ENCODE measurements around the gene TBXAS1.

The TBXAS1 gene

DNA sequence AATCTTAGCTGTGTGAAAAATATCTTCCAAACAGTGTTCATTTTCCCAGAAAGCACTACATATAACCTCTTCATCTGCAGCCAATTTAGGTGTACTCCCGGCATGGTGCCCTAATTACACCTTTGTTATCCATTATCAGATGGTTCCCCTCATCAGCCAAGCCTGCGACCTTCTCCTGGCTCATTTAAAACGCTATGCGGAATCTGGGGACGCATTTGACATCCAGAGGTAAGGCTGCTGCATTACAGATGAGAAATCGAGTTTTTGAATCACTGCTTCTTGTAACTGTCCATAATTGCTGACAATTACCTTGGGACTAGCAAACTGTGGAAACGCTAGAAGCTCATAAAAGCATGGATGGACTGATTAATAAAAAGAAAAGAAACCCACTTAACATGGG, 124.2 kb downstream of the TBXAS1 start:
- DNase-seq, result no peak

DNA sequence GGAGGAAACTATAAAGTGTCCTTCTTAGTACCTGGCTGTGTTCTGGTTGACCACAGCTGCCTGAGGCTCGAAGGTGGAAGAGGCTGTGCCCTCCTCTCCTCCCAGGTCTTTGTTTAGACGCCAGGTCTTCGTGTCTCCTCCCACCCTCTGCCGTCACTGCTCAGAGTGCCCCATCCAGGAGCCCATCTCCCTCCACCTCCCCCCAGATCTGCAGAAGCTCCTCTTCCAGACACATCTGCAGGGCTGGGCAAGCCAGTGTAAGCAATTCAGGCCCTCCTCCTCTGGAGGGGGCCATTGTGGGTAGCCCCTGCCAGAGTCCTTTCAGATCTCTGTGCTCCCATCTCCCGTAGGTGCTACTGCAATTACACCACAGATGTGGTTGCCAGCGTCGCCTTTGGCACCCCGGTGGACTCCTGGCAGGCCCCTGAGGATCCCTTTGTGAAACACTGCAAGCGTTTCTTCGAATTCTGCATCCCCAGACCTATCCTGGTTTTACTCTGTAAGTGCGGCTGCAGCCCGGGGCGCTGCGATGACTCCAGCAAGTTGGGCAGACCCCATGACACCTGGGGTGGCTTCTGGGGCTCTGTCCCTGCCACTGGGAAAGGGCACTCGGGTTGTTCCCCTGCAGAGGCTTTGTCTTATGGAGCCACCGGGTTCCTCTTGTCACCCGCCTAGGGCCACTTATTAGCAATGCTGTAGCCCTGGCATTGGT, 126.2 kb downstream of the TBXAS1 start:
- no peak for DNase-seq

DNA sequence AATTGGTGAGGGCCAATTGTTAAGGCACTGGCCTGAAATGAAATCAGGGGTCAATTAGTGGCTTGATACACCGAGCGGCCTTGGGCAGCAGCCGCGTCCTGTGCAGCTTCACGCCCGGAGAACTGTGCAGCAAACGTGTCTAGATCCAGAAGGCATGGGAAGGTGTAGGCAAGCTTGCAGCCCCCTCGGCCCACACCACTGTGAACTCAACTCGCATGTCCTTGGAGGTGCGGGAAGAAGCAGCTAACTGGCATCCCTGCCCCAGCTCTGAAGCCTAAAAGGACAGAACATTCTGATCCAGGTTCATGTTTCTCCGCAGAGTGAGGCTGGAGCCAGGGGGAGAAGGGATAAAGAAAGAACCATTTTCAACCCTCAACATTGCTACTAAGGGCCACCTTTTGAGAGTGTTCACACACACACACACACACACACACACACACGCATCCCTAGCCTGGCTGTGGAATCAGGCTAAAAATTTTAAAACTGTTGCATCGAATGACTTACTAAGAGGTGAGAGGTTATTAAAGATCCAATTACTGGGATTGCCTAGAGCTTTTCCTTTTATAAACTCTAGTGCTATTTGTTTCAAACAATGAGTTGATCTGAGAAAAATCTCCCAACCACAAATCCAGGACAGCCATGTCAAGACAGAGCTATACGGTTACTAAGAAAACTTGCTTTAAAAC, 129.7 kb downstream of the TBXAS1 start:
- no peak for DNase-seq

DNA sequence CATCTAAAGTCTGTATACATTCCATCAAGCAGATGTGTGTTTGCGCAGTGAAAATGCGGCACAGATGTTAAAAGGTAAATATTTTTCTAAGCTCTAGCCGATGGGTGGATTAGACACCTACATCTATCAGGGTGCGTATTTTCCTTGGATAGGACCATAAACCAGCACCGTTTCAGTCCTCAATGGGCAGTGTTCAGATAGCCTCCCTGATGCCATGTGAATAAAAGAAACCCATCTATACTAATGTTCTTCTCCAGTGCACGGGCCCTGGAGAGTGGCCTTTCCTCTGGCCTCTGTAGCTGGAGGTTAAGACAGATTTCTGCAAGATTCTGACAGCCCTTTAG, 130.2 kb downstream of the TBXAS1 start:
- DNase-seq, result no peak

DNA sequence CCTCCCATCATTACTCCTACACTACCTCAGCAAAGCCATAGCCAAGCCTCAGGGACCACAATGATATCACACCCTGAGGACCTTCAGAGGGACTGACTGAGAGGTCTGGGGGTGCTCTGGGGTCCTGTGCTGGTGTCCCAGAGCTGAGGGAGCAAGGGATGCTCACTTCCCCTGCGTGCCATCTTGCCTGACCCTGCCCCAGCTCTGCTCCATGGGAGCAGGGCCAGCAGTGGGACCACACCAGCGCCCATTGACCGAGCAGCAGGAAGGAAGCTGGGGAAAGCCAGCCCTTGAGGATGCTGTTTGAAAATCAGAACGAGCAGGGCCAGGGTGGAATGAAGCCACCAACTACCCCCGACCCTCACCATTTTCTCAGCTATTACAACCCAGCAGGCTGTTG, 130.7 kb downstream of the TBXAS1 start:
- DNase-seq, result no peak

DNA sequence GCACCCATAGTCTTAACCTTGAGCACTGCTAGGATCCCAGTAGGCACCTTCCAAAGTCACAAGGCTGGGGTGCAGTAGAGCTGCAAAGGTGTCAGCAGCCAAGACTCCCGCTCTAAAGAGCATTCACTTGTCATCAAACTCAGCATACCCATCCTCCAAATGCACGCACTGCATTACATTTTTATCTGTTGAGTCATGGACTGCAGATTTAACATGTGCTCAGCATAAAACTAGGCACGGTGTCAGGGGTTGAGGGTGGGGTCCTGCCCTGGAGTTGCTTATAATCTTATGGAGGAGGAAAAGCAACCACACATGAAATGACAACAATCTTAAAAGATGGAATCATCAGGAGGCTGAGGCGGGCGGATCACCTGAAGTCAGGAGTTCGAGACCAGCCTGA, 131.1 kb downstream of the TBXAS1 start:
- no peak for DNase-seq

DNA sequence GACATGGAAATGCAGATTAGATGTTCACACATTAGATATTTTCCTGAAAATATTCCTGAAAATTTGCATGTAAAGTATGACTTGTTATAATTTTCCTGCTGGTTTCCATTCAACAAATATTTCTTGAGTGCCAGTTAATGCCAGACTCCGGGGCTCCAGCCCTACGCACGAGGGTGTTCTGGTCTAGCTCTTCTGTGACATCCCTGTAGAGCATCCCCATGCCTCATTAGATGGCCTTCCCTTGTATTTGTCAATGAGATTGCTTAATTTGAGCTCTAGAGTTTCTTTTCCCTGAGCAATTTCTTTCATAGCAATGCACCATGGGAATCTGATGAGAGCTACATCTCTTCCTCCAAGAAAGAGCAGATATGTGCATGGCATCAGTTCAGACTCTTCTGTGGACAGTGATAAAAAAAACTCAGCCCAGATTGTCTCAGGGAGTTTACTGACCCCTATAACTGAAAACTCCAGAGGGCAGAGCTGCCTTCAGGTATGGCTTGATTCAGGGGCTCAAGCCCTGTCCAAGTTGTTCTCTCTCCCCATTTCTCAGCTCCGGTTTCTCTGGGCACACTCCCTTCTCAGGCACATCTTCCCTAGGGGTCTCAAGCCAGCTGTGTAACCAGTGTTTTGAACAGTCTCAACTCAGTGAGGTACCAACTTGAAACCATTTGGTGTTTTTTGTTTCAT, 137.0 kb downstream of the TBXAS1 start:
- DNase-seq, result no peak

DNA sequence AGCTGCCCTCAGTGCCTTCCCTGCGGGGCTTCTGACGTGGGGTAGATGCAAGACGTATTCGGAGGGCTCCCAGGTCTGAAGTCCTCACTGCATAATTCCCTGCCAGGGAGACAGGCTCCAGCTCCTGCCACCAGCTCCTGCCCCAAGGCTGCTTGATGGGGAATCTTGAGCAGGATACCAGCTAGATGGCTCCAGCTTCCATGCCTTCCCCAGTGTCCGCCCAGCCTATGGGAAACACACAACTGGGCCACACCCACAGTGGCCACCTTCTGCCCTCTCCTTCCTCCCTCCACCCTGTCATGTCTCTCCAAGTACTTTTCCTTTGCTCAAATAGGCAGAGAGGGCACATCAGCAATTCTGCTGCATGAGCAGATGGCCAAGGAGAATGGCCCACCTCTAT, 137.9 kb downstream of the TBXAS1 start:
- no peak for DNase-seq

DNA sequence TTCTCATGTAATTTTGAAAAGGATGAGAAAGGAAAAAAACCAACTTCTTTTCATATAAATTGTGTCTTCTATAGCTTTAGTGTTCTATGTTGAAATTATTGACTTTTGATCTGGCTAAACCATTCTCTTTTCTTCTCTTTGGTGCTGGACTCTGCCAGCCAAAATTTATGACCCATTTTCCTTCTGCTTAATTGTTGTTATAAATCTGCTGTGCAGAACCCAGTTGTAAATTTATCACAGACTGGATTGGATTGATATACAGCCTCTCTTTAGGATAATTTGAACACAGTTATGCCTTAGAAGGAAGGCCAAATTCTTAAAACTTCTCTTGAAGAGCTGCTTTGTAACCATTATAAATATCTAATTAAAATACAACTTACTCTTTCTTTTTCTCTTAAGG, 139.9 kb downstream of the TBXAS1 start:
- no peak for DNase-seq

DNA sequence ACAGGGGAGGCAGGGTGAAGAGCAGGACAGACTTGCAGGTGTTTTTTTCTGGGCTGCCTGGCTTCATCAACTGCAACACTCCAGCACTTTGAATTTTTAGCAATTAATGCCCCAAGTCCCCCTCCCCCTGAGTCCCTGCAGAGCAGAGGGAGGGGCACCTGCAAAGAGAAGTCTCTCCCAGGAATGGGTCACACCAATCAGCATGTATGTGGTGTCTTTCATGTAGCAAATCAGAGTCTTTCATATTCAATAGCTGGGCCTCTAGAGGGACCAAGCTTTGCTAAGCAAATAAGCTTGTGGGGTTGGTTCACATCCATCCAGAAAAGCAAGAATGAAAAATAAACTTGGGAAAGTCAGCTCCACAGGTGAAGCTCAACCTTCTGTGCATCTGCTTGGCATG, 143.0 kb downstream of the TBXAS1 start:
- DNase-seq, result no peak

DNA sequence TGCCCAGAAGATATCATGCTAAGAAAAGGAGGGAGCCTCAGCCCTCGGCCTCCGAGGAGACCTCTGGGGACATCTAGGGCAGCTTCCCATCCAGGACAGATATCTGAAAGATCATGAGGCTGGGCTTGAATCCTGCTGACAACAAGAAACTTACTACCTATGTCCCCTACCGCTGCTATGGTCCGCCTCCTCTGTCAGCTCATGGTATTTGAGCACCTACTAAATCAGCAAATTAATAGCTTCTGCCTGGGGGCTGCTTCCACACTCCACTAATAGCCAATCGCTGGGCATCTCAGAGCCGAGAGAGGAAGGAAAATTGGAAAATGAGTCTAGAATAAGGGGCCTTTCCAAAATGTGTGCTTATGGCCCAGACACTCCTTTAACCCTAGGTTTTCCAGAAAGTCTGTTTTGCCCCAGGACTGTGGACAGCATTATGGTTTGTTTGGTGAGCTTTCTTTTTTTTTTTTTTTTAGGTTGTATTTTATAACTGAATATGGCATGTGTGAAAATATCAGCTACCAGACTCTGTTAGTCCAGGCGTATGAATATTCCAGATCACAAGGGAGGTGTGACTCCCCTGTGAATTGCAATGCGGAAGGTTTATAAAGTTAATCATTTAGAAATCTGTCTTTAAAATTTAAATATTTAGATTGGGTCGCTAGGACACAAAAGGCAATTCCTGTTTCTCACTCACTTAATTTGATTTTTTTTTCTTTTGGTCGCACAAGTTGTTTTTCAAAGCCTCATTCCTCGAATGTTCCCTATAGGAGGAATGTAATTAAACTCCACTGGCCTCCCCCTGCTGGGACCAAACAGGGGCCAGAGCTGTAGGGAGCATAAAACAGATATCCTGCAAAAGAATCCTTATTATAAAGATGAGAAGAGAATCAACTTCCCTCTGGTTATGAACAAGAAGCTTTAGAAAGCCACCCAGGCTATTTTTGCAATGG, 144.3 kb downstream of the TBXAS1 start:
- DNase-seq, result no peak

DNA sequence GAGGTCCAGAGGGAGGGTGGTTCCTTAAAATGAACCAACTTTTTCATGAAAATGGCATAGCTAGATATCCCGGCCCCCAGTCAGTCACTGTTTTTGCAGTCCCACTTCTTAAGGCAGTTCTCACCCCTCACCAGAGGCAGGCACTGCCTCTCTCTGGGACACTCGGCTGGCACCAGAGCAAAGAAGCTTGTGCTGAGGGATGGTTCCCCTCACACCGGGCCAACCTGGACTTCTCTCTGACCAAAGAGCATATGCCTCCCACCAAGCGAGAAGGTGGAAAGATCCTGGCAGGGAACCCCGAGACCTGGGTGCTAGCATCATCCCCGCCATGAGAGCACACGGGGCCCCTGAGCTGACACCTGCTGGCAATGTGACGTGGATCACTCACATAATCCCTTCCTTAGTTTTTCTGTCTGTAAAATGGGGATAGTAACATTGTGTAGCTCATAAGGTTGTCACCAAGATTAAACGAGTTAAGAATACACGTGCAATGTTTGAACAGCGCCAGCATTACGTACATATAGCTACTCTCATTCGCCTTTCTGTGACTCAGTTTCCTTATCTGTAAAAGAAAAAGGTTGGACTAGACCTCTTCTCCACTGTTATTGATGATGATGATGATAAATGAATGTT, 145.2 kb downstream of the TBXAS1 start:
- DNase-seq, result no peak

DNA sequence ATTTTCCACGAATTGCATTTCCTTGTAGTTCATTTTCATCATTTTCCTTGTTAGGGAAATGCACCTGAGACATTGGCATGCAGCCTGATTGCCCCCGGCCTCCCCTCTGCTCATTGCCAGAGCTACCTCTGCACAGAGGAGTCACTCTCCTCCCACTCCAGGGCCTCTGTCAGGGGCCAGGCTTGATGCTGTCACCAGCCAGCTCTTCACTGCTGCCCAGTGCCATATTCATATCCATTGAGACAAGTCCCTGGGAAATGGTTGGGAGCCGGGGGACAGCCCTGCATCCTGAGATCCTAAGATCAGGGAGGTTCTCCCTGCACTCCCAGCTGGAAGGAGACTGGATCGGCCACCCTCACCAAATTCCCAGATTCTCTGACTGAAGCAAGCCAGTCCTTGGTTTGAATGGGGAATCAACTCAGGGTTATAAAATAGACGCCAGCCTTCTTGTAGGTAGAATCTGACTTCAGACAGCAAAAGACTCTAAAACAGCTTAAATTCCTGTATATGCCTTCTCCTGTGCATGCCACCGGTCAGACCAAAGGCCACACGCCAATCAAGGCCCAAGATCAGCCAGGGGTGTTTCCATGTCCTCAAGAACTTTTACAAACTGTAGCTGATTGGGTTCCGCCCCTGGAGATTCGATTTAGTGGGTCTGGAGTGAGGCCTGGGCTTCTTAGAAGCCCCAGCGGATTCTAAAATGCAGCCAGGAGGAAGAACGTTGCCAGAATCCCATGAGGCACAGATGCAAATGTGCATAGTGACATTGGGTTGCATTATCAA, 147.2 kb downstream of the TBXAS1 start:
- DNase-seq, result no peak

DNA sequence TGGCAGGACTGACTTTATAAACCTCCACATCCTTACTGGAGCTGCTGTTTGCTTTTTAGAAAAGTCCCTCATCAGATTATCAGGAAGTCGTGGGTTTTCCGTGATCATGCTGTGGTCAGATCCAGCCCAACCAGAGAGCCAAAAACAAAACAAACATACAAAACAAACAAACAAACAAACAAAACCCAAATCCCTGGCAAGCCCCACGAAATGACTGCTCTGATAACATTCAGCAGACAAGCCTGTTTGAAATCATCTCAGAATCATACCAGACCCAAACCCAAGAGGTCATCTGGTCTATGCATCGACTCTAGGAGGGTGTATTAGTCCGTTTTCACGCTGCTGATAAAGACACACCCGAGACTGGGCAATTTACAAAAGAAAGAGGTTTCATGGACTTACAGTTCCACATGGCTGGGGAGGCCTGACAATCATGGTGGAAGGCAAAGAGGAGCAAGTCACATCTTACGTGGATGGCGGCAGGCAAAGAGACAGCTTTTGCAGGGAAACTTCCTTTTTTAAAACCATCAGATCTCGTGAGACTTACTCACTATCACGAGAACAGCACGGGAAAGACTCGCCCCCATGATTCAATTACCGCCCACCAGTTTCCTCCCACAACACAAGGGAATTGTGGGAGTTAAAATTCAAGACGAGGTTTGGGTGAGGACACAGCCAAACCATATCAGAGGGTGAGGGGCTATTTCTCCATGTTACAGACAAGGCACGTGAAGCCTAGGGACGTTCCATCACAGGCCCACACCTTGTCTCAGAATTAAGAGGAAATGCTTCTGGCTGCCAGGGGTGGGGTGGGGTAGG, 148.0 kb downstream of the TBXAS1 start:
- no peak for DNase-seq

DNA sequence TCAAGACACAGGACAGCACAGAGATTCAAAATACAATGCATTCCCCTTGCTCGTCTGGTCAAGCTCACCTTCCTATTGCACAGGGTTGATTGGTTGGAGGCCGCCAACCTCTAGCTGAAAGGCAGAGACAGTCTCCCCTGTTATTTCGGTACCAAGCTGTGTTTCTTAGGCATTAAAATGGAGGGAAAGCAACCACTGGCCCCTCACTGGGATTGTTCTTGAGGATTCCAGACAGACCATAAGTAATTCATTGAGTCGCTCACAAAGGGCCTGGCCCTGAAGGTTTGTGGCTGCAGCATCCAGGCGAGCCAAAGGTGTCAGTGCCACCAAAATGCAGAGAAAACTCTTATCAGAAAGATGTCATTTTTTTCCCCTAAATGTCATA, 152.4 kb downstream of the TBXAS1 start:
- no peak for DNase-seq

DNA sequence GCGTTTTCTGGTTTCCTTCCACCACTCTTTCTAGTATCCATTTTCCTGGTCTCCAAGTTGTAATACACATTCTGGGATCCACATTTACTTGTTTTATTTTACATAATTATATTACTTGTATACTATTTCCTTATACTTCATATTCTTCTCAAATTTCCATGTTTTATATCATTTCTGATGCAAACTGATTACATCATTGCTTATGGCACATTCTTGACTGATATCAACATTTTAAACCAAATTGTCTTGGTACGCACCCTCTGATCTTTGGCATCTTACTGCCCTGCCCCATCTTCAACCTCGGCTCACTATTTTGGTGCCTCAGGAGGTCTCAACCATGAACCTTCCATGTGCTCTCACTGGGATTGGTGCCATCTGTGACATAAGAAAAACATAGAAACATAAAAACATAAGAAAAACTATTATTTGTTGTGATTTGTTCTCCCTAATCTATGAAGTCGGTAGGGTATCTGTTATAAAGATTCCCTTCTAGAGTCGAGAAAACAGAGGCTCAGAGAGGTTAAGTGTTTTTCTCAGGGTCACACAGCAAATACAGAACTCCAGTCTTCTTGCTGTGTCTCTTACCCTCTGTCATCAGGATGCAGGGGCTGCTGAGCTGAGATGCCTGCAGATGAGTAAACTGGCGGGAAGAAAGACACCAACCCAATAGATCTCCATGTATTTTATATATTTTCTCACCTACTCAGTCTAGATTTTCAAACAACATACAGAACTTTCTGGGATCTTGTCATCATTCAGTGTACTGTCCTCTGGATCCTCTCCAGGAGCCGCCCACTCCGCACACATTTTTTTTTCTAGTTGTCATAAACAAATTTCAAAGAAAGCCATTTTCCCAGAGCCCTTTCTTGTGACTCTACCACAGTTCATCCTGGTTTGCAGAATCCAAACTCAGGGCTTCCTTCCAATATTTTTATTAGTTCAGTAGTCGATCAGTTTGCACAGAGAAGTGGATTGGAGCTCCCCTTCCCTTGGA, 154.2 kb downstream of the TBXAS1 start:
- no peak for DNase-seq

DNA sequence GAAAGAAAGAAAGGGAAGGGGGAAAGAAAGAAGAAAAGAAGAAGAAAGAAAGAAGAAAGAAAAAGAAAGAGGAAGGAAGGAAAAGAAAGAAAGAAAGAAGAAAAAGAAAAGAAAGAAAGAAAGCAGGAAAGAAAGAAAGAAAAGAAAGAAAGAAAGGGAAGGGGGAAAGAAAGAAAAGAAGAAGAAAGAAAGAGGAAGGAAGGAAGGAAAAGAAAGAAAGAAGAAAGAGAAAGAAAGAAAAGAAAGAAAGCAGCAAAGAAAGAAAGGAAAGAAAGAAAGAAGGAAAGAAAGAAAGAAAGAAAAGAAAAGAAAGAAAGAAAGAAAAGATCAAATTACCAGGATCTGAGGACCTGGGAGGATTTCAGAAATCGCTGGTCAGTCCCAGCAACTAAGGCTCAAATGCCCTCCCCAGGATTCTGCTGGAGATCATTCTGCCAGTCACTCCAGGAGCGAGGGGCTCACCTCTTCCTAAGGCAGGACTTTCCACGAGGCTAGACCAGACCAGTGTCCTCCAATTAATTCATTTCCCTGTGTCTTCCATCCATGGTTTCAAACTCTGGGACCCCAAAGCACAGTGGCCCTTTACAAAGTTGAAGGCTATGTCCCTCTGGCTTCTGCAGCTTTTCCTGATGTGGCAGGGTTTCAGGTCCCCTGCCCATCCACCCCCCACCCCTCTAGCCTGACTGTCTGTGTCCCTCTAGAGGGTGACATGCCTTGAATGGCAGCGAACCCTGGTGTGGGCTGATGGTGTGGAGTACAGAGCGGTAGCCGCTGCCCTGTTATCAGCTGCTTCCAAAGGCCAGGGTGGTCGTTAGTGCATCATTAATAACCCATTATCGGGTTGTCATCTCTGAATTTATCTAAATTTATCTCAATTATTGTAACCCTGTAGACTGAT, 155.8 kb downstream of the TBXAS1 start:
- DNase-seq, result no peak

DNA sequence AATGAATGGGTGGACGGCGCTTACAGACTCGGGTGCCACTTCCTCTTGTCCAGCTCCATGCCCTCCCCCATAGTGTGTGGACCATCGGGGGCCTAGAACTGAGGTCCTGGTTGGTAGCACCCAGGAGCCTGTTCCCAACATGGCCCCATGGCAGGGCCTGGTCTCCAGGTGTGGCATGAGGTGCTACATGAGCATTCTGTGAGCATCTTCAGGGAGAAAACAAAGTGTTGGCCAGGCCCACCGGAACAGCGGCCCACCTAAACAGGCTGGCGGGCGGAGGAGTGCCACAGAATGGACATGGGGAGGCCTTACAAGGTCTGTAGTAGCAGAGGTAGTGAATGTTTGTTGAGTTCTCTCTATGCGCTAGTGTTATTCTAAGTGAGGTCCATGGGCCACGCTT, 156.7 kb downstream of the TBXAS1 start:
- DNase-seq, result no peak

Data from cerebellar nuclear complex (tissue), 1 donor.